Kidney (tissue), 14 donors: ENCODE results near the gene PTPRG. TPM values are rescaled to one million over a fixed set of nuclear protein-coding genes. Genes with fewer than 3 reads are reported as not detected.

Source experiments
- DNase-seq, 5 donors: peaks; one replicate each; pipeline ENCODE4 v3.0.0-alpha.2; 2013 to 2020
- FAIRE-seq: peaks from 2 replicates; lab custom pipeline; 2012; peaks lifted over from hg19 to GRCh38; lab: Jason Lieb, UNC
- H3K27ac ChIP-seq, 2 donors: one replicate each; pipeline ENCODE4 v1.7.0; 2013; ENCODE audit warnings: low read depth in 2 of 2, low read length in 2 of 2, inconsistent platforms in 1 of 2
- H3K27me3 ChIP-seq: one replicate; pipeline ENCODE4 v1.7.1; 2013; ENCODE audit warnings: low read length, inconsistent platforms; ENCODE audit not compliant: control insufficient read depth, insufficient read depth
- H3K36me3 ChIP-seq, 3 donors: one replicate each; pipeline versions ENCODE4 v1.7.0 to v1.7.1; 2013; ENCODE audit warnings: low read length in 3 of 3, control low read depth in 1 of 3, inconsistent platforms in 1 of 3; ENCODE audit not compliant: insufficient read depth in 3 of 3, control insufficient read depth in 2 of 3
- H3K4me1 ChIP-seq, 3 donors: one replicate each; pipeline versions ENCODE4 v1.7.0 to v1.7.1; 2013; ENCODE audit warnings: low read length in 3 of 3, inconsistent platforms in 1 of 3, low read depth in 1 of 3; ENCODE audit not compliant: control insufficient read depth in 2 of 3, insufficient read depth in 2 of 3
- H3K4me3 ChIP-seq, 3 donors: one replicate each; pipeline versions ENCODE4 v1.7.0 to v1.8.1; 2013; ENCODE audit warnings: low read length in 3 of 3, control low read depth in 1 of 3, inconsistent platforms in 1 of 3
- H3K9ac ChIP-seq, 3 donors: one replicate each; pipeline versions ENCODE4 v1.7.0 to v1.7.1; 2013; ENCODE audit warnings: low read length in 3 of 3, control low read depth in 1 of 3, inconsistent platforms in 1 of 3
- H3K9me3 ChIP-seq, 3 donors: one replicate each; pipeline versions ENCODE4 v1.7.0 to v1.7.1; 2013; ENCODE audit warnings: low read length in 3 of 3, control low read depth in 1 of 3, inconsistent platforms in 1 of 3; ENCODE audit not compliant: control insufficient read depth in 2 of 3, insufficient read depth in 1 of 3
- CTCF ChIP-seq: IDR thresholded peaks from 3 replicates; pipeline ENCODE4 v1.5.1; 2012; ENCODE audit warnings: mild to moderate bottlenecking, moderate library complexity, borderline replicate concordance; ENCODE audit not compliant: insufficient read depth; ENCODE audit errors: extremely low read depth
- intact Hi-C: fragments of 100-400 bp; cut with DNase I; formaldehyde crosslinking; loops from one replicate; pipeline ENCODE4 v1.11.1; 2022
- polyA plus RNA-seq: library from polyadenylated mRNA; stranded (reverse); fragments of 350-450 nt; fragmentation: Illumina TruSeq; extraction: RNeasy Lipid Tissue Mini Kit (QIAGEN cat#74804); gene quantifications from one replicate; pipeline ENCODE4 v1.2.3, GENCODE V29; 2014; ENCODE audit warnings: low read depth, low replicate concordance; ENCODE audit not compliant: insufficient read depth
- total RNA-seq: library from RNA; stranded (reverse); fragmentation: NEBNext Ultra II Directional; extraction: Animal tissue kit (Norgen Biotek cat#: 25700); gene quantifications from one replicate; pipeline ENCODE4 v1.2.1, GENCODE V29; 2021
- donor health status: control.
- donor health status: control.
- donor health status: control.
- donor health status: control.
- donor health status: control.
- donor health status: DM: yes; HTN: yes; CAD: no.
- donor health status: Normal renal cell carcinoma (clear cell type).

PTPRG gene
- total and polyA plus RNA-seq, 2 donors from 2014 or later: 9.2 to 154 TPM

DNA sequence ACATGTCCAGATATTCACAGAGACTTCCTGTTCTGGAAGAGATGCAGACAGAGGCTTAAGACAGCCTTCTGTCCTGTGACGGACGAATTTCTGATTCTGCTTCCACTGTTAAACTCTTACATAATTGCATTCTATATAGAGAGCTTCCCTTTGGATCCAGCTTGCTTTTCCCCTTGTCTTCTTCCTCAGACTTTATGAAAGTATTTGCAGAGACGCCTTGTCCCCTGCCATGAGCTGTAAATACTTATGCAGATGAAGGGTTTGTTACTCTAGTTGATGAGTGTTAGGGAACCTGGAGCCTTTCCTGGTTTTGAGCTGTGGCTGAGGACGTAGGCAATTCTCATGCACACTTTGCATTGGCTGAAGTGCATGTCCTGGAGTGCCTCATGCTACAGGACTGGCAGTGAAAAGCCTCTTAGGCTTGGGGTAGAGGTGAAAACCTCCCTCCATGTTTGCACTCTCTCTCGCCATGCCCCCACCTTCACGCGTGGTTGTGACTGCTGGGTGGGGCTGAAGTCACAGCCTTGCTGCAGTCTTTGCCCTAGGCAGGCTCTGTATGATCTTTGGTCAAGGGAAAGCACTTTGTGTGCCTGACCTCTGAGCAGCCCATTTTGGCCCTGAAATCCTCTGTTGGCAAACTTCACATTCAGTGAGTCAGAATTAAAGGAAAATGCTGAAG, 286.6 kb downstream of the PTPRG start:
- H3K9ac ChIP-seq: peak overlapping the region in 1 of 3 donors; percentile 3
- no peak for TF ChIP-seq CTCF
- H3K9me3 ChIP-seq: no peaks in the 10 kb centered on the region
- intact Hi-C loops: no loop called here
- DNase-seq (peak in 2 of 5 donors; percentile 29 to 87), FAIRE-seq (no peak)
- peaks cover 3 to 37% (median 24%) of the 10 kb centered on the region in 3 donors for H3K4me1 ChIP-seq
- H3K27me3 ChIP-seq: no peaks in the 10 kb centered on the region
- peak overlapping the region in 2 of 3 donors; percentile 39 to 42 for H3K4me3 ChIP-seq
- H3K36me3 ChIP-seq: no peaks in the 10 kb centered on the region
- peak overlapping the region; percentile 79 to 82 for H3K27ac ChIP-seq

DNA sequence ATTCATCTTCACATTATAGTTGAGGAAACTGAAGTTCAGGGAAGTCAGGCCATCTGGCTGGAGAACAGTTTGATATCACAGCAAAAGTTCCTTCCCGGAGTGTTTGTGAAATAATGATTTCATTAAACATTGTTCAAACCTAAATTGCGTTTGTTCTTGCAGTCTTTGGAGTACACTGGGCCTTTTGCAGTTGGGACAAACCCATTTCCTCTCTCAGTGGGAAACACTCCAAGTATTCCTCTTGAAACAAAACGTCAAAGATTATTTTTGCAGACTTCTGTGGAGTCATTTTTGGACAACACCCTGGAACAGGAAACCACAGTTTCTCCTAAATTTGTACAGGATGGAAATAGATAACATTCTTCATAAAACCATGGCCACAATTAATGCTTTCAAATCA, 287.5 kb downstream of the PTPRG start:
- intact Hi-C loops: no loop called here
- no peaks in the 10 kb centered on the region for H3K9me3 ChIP-seq
- peak in 1 of 5 donors; percentile 62 for DNase-seq

DNA sequence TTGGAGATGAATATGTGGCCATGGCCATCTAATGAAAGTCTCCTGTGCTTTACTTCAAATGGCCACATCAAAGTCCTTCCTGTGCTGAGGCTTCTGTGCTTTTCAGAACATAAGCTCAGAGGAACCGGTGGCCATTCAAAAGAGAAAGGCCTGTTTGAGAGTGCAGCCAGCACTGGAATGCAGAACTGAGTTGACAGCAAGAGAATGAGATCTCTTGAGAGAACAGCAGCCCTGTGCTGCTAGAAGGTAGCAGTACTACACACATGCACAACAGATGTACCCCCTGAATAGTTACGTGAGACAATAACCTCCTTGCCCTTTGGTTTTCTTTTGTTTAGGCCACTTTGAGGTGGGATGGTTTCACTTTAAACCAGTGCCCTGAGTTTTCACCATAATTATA, 292.5 kb downstream of the PTPRG start:
- no peaks in the 10 kb centered on the region for H3K9me3 ChIP-seq
- no peaks in the 10 kb centered on the region for H3K27me3 ChIP-seq
- DNase-seq (no peak), FAIRE-seq (no peak)
- H3K4me3 ChIP-seq: no peak overlapping the region
- no peak overlapping the region for H3K27ac ChIP-seq
- H3K36me3 ChIP-seq: no peaks in the 10 kb centered on the region
- H3K9ac ChIP-seq: no peak overlapping the region
- peaks cover 0 to 18% (median 11%) of the 10 kb centered on the region in 3 donors for H3K4me1 ChIP-seq
- TF ChIP-seq CTCF: no peak
- intact Hi-C loops: no loop called here

More for the DNA sequence above, 287.5 kb downstream of the PTPRG start:
- peak overlapping the region; percentile 72 to 82 for H3K27ac ChIP-seq
- peak overlapping the region in 1 of 3 donors; percentile 3 for H3K9ac ChIP-seq
- no peak for TF ChIP-seq CTCF
- H3K36me3 ChIP-seq: no peaks in the 10 kb centered on the region
- FAIRE-seq: peak; percentile 50
- peaks cover 3 to 37% (median 26%) of the 10 kb centered on the region in 3 donors for H3K4me1 ChIP-seq
- H3K4me3 ChIP-seq: peak overlapping the region in 2 of 3 donors; percentile 36
- H3K27me3 ChIP-seq: no peaks in the 10 kb centered on the region
